H1 (cell line): ENCODE results near the gene ARHGEF19. TPM values are rescaled to one million over a fixed set of nuclear protein-coding genes. Genes with fewer than 3 reads are reported as not detected.

Source experiments
- CTCF ChIA-PET: fragments of 300-600 bp; sonication (Branson Sonifier 250); formaldehyde crosslinking; loops from one replicate; lab custom pipeline; 2021; ENCODE audit not compliant: partially characterized antibody; lab: Charles Lee
- POLR2A ChIA-PET: fragments of 300-600 bp; sonication (Branson Sonifier 250); formaldehyde crosslinking; loops from one replicate; lab custom pipeline; 2021; ENCODE audit warnings: inconsistent platforms; ENCODE audit not compliant: partially characterized antibody; lab: Charles Lee
- DNase-seq, 2 experiments: peaks; one replicate each; pipeline versions ENCODE4 v3.0.0 to v3.0.0-alpha.2; 2010 to 2022; ENCODE audit warnings: low spot score in 2 of 2, low read depth in 1 of 2, mixed read lengths in 1 of 2
- FAIRE-seq: peaks from 2 replicates; lab custom pipeline; 2011; peaks lifted over from hg19 to GRCh38; lab: Jason Lieb, UNC
- H2AFZ ChIP-seq: 2 replicates; pipeline ENCODE4 v1.8.1; 2012; ENCODE audit warnings: low read length, inconsistent platforms
- H2AK5ac ChIP-seq: 2 replicates; pipeline ENCODE4 v1.6.1; 2013; ENCODE audit warnings: low read depth, low read length
- H2BK120ac ChIP-seq: replicated peaks from 2 replicates; pipeline ENCODE3; 2013; ENCODE audit warnings: low read depth, low read length, inconsistent platforms
- H2BK12ac ChIP-seq: 2 replicates; pipeline ENCODE4 v1.6.1; 2013; ENCODE audit warnings: low read depth, low read length
- H2BK15ac ChIP-seq: 2 replicates; pipeline ENCODE4 v1.6.1; 2013; ENCODE audit warnings: low read length
- H2BK20ac ChIP-seq: 2 replicates; pipeline ENCODE4 v1.6.1; 2013; ENCODE audit warnings: low read length
- H2BK5ac ChIP-seq: 2 replicates; pipeline ENCODE4 v1.6.1; 2013; ENCODE audit warnings: low read depth, low read length
- H3K14ac ChIP-seq: 2 replicates; pipeline ENCODE4 v1.6.1; 2013; ENCODE audit warnings: inconsistent platforms; ENCODE audit not compliant: insufficient read length
- H3K18ac ChIP-seq: 2 replicates; pipeline ENCODE4 v1.6.1; 2013; ENCODE audit warnings: low read length; ENCODE audit errors: extremely low read depth
- H3K23ac ChIP-seq: 2 replicates; pipeline ENCODE4 v1.6.1; 2013; ENCODE audit warnings: inconsistent platforms; ENCODE audit not compliant: insufficient read length
- H3K23me2 ChIP-seq: 2 replicates; pipeline ENCODE4 v1.6.1; 2013; ENCODE audit warnings: low read depth, low read length
- H3K27ac ChIP-seq: 2 replicates; pipeline ENCODE4 v1.6.1; 2011; ENCODE audit warnings: low read depth, low read length, inconsistent platforms
- H3K27me3 ChIP-seq, 4 experiments: replicated peaks in 1 of 4; 1 replicate in 1 of 4; 2 replicates in 3 of 4; pipeline versions ENCODE4 v1.6.1 to v1.8.1; 2011 to 2013; ENCODE audit warnings: low read length in 3 of 4, mild to moderate bottlenecking in 3 of 4, inconsistent platforms in 2 of 4, mixed read lengths in 2 of 4, moderate library complexity in 1 of 4; ENCODE audit not compliant: control insufficient read depth in 3 of 4, insufficient read depth in 3 of 4; ENCODE audit errors: extremely low read depth in 1 of 4
- H3K36me3 ChIP-seq, 4 experiments: 2 replicates each; pipeline versions ENCODE4 v1.6.1 to v1.8.1; 2011 to 2013; ENCODE audit warnings: mild to moderate bottlenecking in 4 of 4, low read length in 3 of 4, moderate library complexity in 2 of 4, control low read depth in 1 of 4, inconsistent platforms in 1 of 4; ENCODE audit not compliant: insufficient read depth in 4 of 4, control insufficient read depth in 2 of 4
- H3K4ac ChIP-seq: replicated peaks from 2 replicates; pipeline ENCODE3; 2013; ENCODE audit warnings: low read length, low read depth, mixed read lengths, inconsistent platforms; ENCODE audit not compliant: insufficient read length
- H3K4me1 ChIP-seq, 4 experiments: replicated peaks in 1 of 4; 1 replicate in 1 of 4; 2 replicates in 3 of 4; pipeline versions ENCODE4 v1.6.1 to v1.8.1; 2011 to 2013; ENCODE audit warnings: low read length in 3 of 4, inconsistent platforms in 2 of 4, mixed read lengths in 1 of 4; ENCODE audit not compliant: insufficient read depth in 4 of 4, control insufficient read depth in 3 of 4
- H3K4me2 ChIP-seq, 2 experiments: 2 replicates each; pipeline versions ENCODE4 v1.6.1 to v1.8.1; 2011 to 2013; ENCODE audit warnings: low read depth in 2 of 2, low read length in 2 of 2, control low read depth in 1 of 2, inconsistent platforms in 1 of 2, mild to moderate bottlenecking in 1 of 2; ENCODE audit not compliant: insufficient read depth in 1 of 2
- H3K4me3 ChIP-seq, 4 experiments: fragments of 200-600, 300-600 bp in 1 of 4; sonication (generic), shearing (Covaris generic), sonication (Bioruptor Twin) in 1 of 4; 2 replicates each; pipeline versions ENCODE4 v1.5.1 to v1.8.1; 2011 to 2016; ENCODE audit warnings: low read length in 4 of 4, low read depth in 3 of 4, control low read depth in 2 of 4, inconsistent platforms in 2 of 4, mild to moderate bottlenecking in 2 of 4, mixed read lengths in 1 of 4, moderate library complexity in 1 of 4; ENCODE audit not compliant: insufficient read depth in 2 of 4; ENCODE audit errors: extremely low read depth in 1 of 4
- H3K56ac ChIP-seq: replicated peaks from 2 replicates; pipeline ENCODE3; 2013; ENCODE audit warnings: low read depth, mild to moderate bottlenecking, mixed read lengths, low read length, inconsistent platforms; ENCODE audit not compliant: insufficient read length
- H3K79me1 ChIP-seq: 2 replicates; pipeline ENCODE4 v1.6.1; 2013; ENCODE audit warnings: low read depth, low read length, control low read depth
- H3K79me2 ChIP-seq, 2 experiments: 2 replicates each; pipeline versions ENCODE4 v1.6.1 to v1.8.1; 2012 to 2013; ENCODE audit warnings: low read length in 2 of 2, mild to moderate bottlenecking in 2 of 2, inconsistent platforms in 1 of 2; ENCODE audit not compliant: insufficient read depth in 2 of 2, control insufficient read depth in 1 of 2
- H3K9ac ChIP-seq, 4 experiments: replicated peaks in 1 of 4; 1 replicate in 1 of 4; 2 replicates in 3 of 4; pipeline versions ENCODE4 v1.6.1 to v1.8.1; 2011 to 2013; ENCODE audit warnings: low read depth in 3 of 4, low read length in 3 of 4, control low read depth in 2 of 4, mild to moderate bottlenecking in 2 of 4, moderate library complexity in 2 of 4, inconsistent platforms in 1 of 4; ENCODE audit errors: extremely low read depth in 1 of 4
- H3K9me3 ChIP-seq, 2 experiments: 2 replicates each; pipeline versions ENCODE4 v1.6.1 to v1.8.1; 2012 to 2013; ENCODE audit warnings: mild to moderate bottlenecking in 2 of 2, moderate library complexity in 2 of 2, control low read depth in 1 of 2, inconsistent platforms in 1 of 2, low read depth in 1 of 2, low read length in 1 of 2, mixed read lengths in 1 of 2; ENCODE audit not compliant: insufficient read depth in 2 of 2
- H4K20me1 ChIP-seq, 2 experiments: replicated peaks in 1 of 2; 2 replicates each; pipeline versions ENCODE3 to v1.8.1; 2011 to 2013; ENCODE audit warnings: inconsistent platforms in 2 of 2, low read length in 2 of 2, mild to moderate bottlenecking in 1 of 2; ENCODE audit not compliant: insufficient read depth in 2 of 2, control insufficient read depth in 1 of 2
- H4K5ac ChIP-seq: 2 replicates; pipeline ENCODE4 v1.6.1; 2013; ENCODE audit warnings: low read length, low read depth, mixed read lengths, inconsistent platforms; ENCODE audit not compliant: insufficient read length
- H4K8ac ChIP-seq: 2 replicates; pipeline ENCODE4 v1.8.0; 2013; ENCODE audit warnings: mild to moderate bottlenecking, moderate library complexity, low read length, inconsistent platforms; ENCODE audit not compliant: insufficient read depth; ENCODE audit errors: extremely low read depth
- H4K91ac ChIP-seq: replicated peaks from 2 replicates; pipeline ENCODE3; 2013; ENCODE audit warnings: low read length, mixed read lengths, inconsistent platforms; ENCODE audit not compliant: insufficient read length
- BACH1 ChIP-seq: IDR thresholded peaks from 2 replicates; pipeline ENCODE4 v1.6.1; 2012; ENCODE audit warnings: low read length, improper control_type of control experiment
- EZH2 ChIP-seq: fragments of 200-600 bp; sonication (generic); IDR thresholded peaks from 2 replicates; pipeline ENCODE4 v1.7.1; 2012; ENCODE audit warnings: low read depth, mild to moderate bottlenecking, moderate library complexity, low read length, inconsistent platforms; ENCODE audit not compliant: severe bottlenecking
- FOSL1 ChIP-seq: IDR thresholded peaks from 2 replicates; pipeline ENCODE4 v1.6.1; 2011; ENCODE audit warnings: mild to moderate bottlenecking, low read depth, low read length, moderate library complexity; ENCODE audit not compliant: insufficient read depth
- KDM5A ChIP-seq: fragments of 200-600 bp; IDR thresholded peaks from 2 replicates; pipeline ENCODE4 v1.7.1; 2012; ENCODE audit warnings: mild to moderate bottlenecking, low read length, inconsistent platforms, mixed read lengths
- SIN3A ChIP-seq, 2 experiments: IDR thresholded peaks in 1 of 2; conservative IDR thresholded peaks in 1 of 2; 2 replicates each; pipeline ENCODE4 v1.6.1; 2011 to 2012; ENCODE audit warnings: low read length in 2 of 2, improper control_type of control experiment in 1 of 2, low read depth in 1 of 2, mild to moderate bottlenecking in 1 of 2
- SRF ChIP-seq: IDR thresholded peaks from 2 replicates; pipeline ENCODE4 v1.6.1; 2011; ENCODE audit warnings: mild to moderate bottlenecking, low read depth, low read length, moderate library complexity
- WGBS, 2 experiments: shearing (Covaris generic) in 1 of 2; methylation state at CpG; one replicate each; pipeline versions ENCODE4 v1.1.6 to v1.1.7; 2013 to 2015; ENCODE audit warnings: low lambda C conversion rate in 2 of 2, mixed read lengths in 2 of 2, inconsistent platforms in 1 of 2, low coverage in 1 of 2, missing lambda C conversion rate in 1 of 2; ENCODE audit not compliant: insufficient replicate concordance in 2 of 2, insufficient coverage in 1 of 2, insufficient read length in 1 of 2; ENCODE audit errors: extremely low coverage in 1 of 2, missing lambda C conversion rate in 1 of 2; 5-methylcytosine and 5-hydroxymethylcytosine counted together
- polyA plus RNA-seq, 7 experiments: library from polyadenylated mRNA; depleted of rRNA in 3 of 7; stranded (reverse) in 5 of 7; unstranded in 2 of 7; fragments of >200 nt in 5 of 7; fragments of 200-250 nt in 2 of 7; gene quantifications; 1 replicate in 5 of 7; 2 replicates in 1 of 7; 4 replicates in 1 of 7; pipeline versions ENCODE4 v1.2.1 to v1.2.3, GENCODE V29; 2011 to 2013; ENCODE audit warnings: missing spikeins in 2 of 7, mixed read lengths in 2 of 7
- total RNA-seq: library from RNA; stranded (reverse); fragmentation: NEBNext Ultra II Directional; extraction: Animal tissue kit (Norgen Biotek cat#: 25700); gene quantifications from 2 replicates; pipeline ENCODE4 v1.2.1, GENCODE V29; 2021
- TF ChIP-seq, protein P1 (sequence below): IDR thresholded peaks from 2 replicates; pipeline ENCODE4 v1.6.1; 2011; ENCODE audit warnings: low read length, improper control_type of control experiment

Gene ARHGEF19
- total and polyA plus RNA-seq, 2 of the 8 experiments (the other 6 are each of a cell fraction or from before 2014, with no cell fraction given), result 47.5 to 56.4 TPM

DNA sequence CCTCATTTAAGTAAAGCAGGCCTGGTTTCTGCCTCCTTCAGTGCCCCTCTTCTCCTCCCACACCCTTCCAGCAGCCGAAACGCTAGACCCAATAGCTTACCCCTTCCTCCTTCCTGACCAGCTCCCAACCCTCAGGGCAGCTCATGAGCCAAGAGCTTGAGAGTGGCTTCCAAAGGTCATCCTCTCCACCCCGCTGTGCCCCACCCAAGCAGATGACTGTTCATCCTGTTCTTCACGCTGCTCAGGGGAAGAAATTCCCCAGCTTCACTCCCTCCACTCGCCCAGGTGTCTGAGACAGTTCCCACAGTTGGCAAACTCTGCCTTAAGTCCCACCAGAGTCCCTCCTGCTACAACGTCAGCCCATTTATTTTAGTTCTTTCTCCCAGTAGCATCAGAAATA is 23.4 kb downstream of the ARHGEF19 start:
- no peak overlapping the region for H4K5ac ChIP-seq
- H3K9ac ChIP-seq, result no peak overlapping the region
- H3K4me1 ChIP-seq, result no peaks in the 10 kb centered on the region
- FAIRE-seq, result no peak
- no peak overlapping the region for H2AFZ ChIP-seq
- H3K4me2 ChIP-seq, result no peak overlapping the region
- no peak overlapping the region for H3K27ac ChIP-seq
- no peak overlapping the region; the same call in 1 of the 2 replicates for H4K8ac ChIP-seq
- no peak overlapping the region for H2BK20ac ChIP-seq
- H3K14ac ChIP-seq, result no peak overlapping the region
- no peak overlapping the region for H3K23ac ChIP-seq
- H3K23me2 ChIP-seq, result no peaks in the 10 kb centered on the region; the same call in 1 of the 2 replicates
- no peak overlapping the region; the same call in 1 of the 2 replicates for H2BK15ac ChIP-seq
- no peak overlapping the region for H2BK120ac ChIP-seq
- H4K91ac ChIP-seq, result no peak overlapping the region
- H3K79me1 ChIP-seq, result no peaks in the 10 kb centered on the region
- 77% methylated on average over 5 of the region's 6 CpGs; no CpG with 5 or more reads in 1 of the 2 experiments for WGBS, 2 experiments
- no peaks in the 10 kb centered on the region; a peak in 1 of 7 replicates for H3K27me3 ChIP-seq
- no peak overlapping the region for H3K4me3 ChIP-seq
- POLR2A ChIA-PET, result interaction anchor here (1.1 to 2.8 kb wide), 4 partner anchors 10 to 109 kb away, joined by 3 to 10 read pairs (median 5); partner anchors contain the start of gene ARHGEF19
- TF ChIP-seq SIN3A (conservative IDR thresholded peaks at IDR 0.05 in 1 of 2, IDR thresholded peaks at IDR 0.05 in 1 of 2; ENCODE audit: low read depth in 1 of 2, low read length in 2 of 2), result no peak
- no peak for TF ChIP-seq BACH1
- no peak for TF ChIP-seq FOSL1
- TF ChIP-seq, protein P1, sequence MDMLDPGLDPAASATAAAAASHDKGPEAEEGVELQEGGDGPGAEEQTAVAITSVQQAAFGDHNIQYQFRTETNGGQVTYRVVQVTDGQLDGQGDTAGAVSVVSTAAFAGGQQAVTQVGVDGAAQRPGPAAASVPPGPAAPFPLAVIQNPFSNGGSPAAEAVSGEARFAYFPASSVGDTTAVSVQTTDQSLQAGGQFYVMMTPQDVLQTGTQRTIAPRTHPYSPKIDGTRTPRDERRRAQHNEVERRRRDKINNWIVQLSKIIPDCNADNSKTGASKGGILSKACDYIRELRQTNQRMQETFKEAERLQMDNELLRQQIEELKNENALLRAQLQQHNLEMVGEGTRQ, result no peak
- TF ChIP-seq KDM5A, result no peak
- no peak for TF ChIP-seq SRF
- TF ChIP-seq EZH2, result no peak
- no peaks in the 10 kb centered on the region for H4K20me1 ChIP-seq
- H2BK12ac ChIP-seq, result no peak overlapping the region
- DNase-seq, result no peak
- no peak overlapping the region for H3K18ac ChIP-seq
- CTCF ChIA-PET, result interaction anchor here (0.9 to 17.1 kb wide), 22 partner anchors 14 to 174 kb away, joined by 3 to 569 read pairs (median 4); partner anchors contain the start of genes CPLANE2, EPHA2 and FAM131C
- H3K36me3 ChIP-seq, result no peaks in the 10 kb centered on the region
- H3K4ac ChIP-seq, result no peak overlapping the region
- no peak overlapping the region for H2BK5ac ChIP-seq
- H3K9me3 ChIP-seq, result no peaks in the 10 kb centered on the region
- no peak overlapping the region for H3K56ac ChIP-seq
- no peaks in the 10 kb centered on the region for H3K79me2 ChIP-seq
- no peak overlapping the region for H2AK5ac ChIP-seq
